ENCODE data around the gene CLK4. TPM values are rescaled to one million over a fixed set of nuclear protein-coding genes. Genes with fewer than 3 reads are reported as not detected.

Gene CLK4
- total and polyA plus RNA-seq, 4 donors: 11.6 to 39.5 (median 31.6) TPM

- intact Hi-C loops (cut with DNase I): no loop called here
- H3K27me3 ChIP-seq (ENCODE audit: control insufficient read depth in 1 of 2, insufficient read depth in 2 of 2, low read length in 1 of 2): no peaks in the 10 kb centered on the region
- 4% methylated on average over 75 to 92 of the region's 92 CpGs for WGBS, 2 donors
- no peak overlapping the region for H3K4me3 ChIP-seq (ENCODE audit: low read length in 2 of 2)
- DNase-seq (no peak), ATAC-seq (ENCODE audit: low FRiP score) (no peak)
- no peaks in the 10 kb centered on the region for H3K9me3 ChIP-seq (ENCODE audit: control insufficient read depth, low read length)
- no peaks in the 10 kb centered on the region for H3K36me3 ChIP-seq (ENCODE audit: control insufficient read depth in 1 of 2, insufficient read depth in 2 of 2, low read length in 1 of 2)
- no peaks in the 10 kb centered on the region for H3K4me1 ChIP-seq (ENCODE audit: control insufficient read depth in 1 of 2, insufficient read depth in 2 of 2, low read length in 2 of 2)
- no peak overlapping the region for H3K27ac ChIP-seq (ENCODE audit: low read depth in 1 of 2, low read length in 2 of 2)
Measured at GRCh38 chr5:178576591-178577351, 50.1 kb downstream of the CLK4 start.

- H3K27ac ChIP-seq (ENCODE audit: low read depth in 1 of 2, low read length in 2 of 2): no peak overlapping the region
- no peaks in the 10 kb centered on the region for H3K9me3 ChIP-seq (ENCODE audit: control insufficient read depth, low read length)
- H3K27me3 ChIP-seq (ENCODE audit: control insufficient read depth in 1 of 2, insufficient read depth in 2 of 2, low read length in 1 of 2): peaks cover 0 to 2% of the 10 kb centered on the region in 2 donors
- intact Hi-C loops (cut with DNase I): no loop called here
- DNase-seq (no peak), ATAC-seq (ENCODE audit: low FRiP score) (no peak)
- H3K36me3 ChIP-seq (ENCODE audit: control insufficient read depth in 1 of 2, insufficient read depth in 2 of 2, low read length in 1 of 2): no peaks in the 10 kb centered on the region
- 75% methylated on average over 7 of the region's 7 CpGs for WGBS, 2 donors
- H3K4me1 ChIP-seq (ENCODE audit: control insufficient read depth in 1 of 2, insufficient read depth in 2 of 2, low read length in 2 of 2): no peaks in the 10 kb centered on the region
- H3K4me3 ChIP-seq (ENCODE audit: low read length in 2 of 2): no peak overlapping the region
Measured at GRCh38 chr5:178573216-178573615, 53.6 kb downstream of the CLK4 start.

GRCh38 chr5:178572617-178573016 lies 54.2 kb downstream of the CLK4 start:
- Histone ChIP-seq H3K36me3 (ENCODE audit: control insufficient read depth in 1 of 2, insufficient read depth in 2 of 2, low read length in 1 of 2) (no peaks in the 10 kb centered on the region), H3K9me3 (ENCODE audit: control insufficient read depth, low read length) (no peaks in the 10 kb centered on the region), H3K4me1 (ENCODE audit: control insufficient read depth in 1 of 2, insufficient read depth in 2 of 2, low read length in 2 of 2) (no peaks in the 10 kb centered on the region), H3K4me3 (ENCODE audit: low read length in 2 of 2) (no peak overlapping the region), H3K27ac (ENCODE audit: low read depth in 1 of 2, low read length in 2 of 2) (no peak overlapping the region), H3K27me3 (ENCODE audit: control insufficient read depth in 1 of 2, insufficient read depth in 2 of 2, low read length in 1 of 2) (peaks cover 0 to 2% of the 10 kb centered on the region in 2 donors)
- no peak for DNase-seq
- ATAC-seq (ENCODE audit: low FRiP score): no peak
- intact Hi-C loops (cut with DNase I): no loop called here
- WGBS, 2 donors: 92 to 94% methylated on average over 4 of the region's 4 CpGs

GRCh38 chr5:178569485-178569884 lies 57.4 kb downstream of the CLK4 start:
- peaks cover 0 to 2% of the 10 kb centered on the region in 2 donors for H3K27me3 ChIP-seq (ENCODE audit: control insufficient read depth in 1 of 2, insufficient read depth in 2 of 2, low read length in 1 of 2)
- H3K4me3 ChIP-seq (ENCODE audit: low read length in 2 of 2): no peak overlapping the region
- no peaks in the 10 kb centered on the region for H3K9me3 ChIP-seq (ENCODE audit: control insufficient read depth, low read length)
- DNase-seq (no peak), ATAC-seq (ENCODE audit: low FRiP score) (no peak)
- H3K27ac ChIP-seq (ENCODE audit: low read depth in 1 of 2, low read length in 2 of 2): no peak overlapping the region
- no peaks in the 10 kb centered on the region for H3K36me3 ChIP-seq (ENCODE audit: control insufficient read depth in 1 of 2, insufficient read depth in 2 of 2, low read length in 1 of 2)
- intact Hi-C loops (cut with DNase I): no loop called here
- 61 to 76% methylated on average over 2 of the region's 2 CpGs for WGBS, 2 donors
- no peaks in the 10 kb centered on the region for H3K4me1 ChIP-seq (ENCODE audit: control insufficient read depth in 1 of 2, insufficient read depth in 2 of 2, low read length in 2 of 2)

GRCh38 chr5:178564811-178565550 lies 61.9 kb downstream of the CLK4 start:
- no peaks in the 10 kb centered on the region for H3K36me3 ChIP-seq (ENCODE audit: control insufficient read depth in 1 of 2, insufficient read depth in 2 of 2, low read length in 1 of 2)
- H3K27me3 ChIP-seq (ENCODE audit: control insufficient read depth in 1 of 2, insufficient read depth in 2 of 2, low read length in 1 of 2): peaks cover 0 to 2% of the 10 kb centered on the region in 2 donors
- DNase-seq: no peak
- H3K4me3 ChIP-seq (ENCODE audit: low read length in 2 of 2): no peak overlapping the region
- 61 to 67% methylated on average over 12 of the region's 12 CpGs for WGBS, 2 donors
- H3K9me3 ChIP-seq (ENCODE audit: control insufficient read depth, low read length): peaks cover 2% of the 10 kb centered on the region
- intact Hi-C loops (cut with DNase I): no loop called here
- H3K4me1 ChIP-seq (ENCODE audit: control insufficient read depth in 1 of 2, insufficient read depth in 2 of 2, low read length in 2 of 2): no peaks in the 10 kb centered on the region
- no peak overlapping the region for H3K27ac ChIP-seq (ENCODE audit: low read depth in 1 of 2, low read length in 2 of 2)
- ATAC-seq (ENCODE audit: low FRiP score): no peak

- Histone ChIP-seq H3K36me3 (ENCODE audit: control insufficient read depth in 1 of 2, insufficient read depth in 2 of 2, low read length in 1 of 2) (no peaks in the 10 kb centered on the region), H3K27me3 (ENCODE audit: control insufficient read depth in 1 of 2, insufficient read depth in 2 of 2, low read length in 1 of 2) (peaks cover 0 to 2% of the 10 kb centered on the region in 2 donors), H3K4me1 (ENCODE audit: control insufficient read depth in 1 of 2, insufficient read depth in 2 of 2, low read length in 2 of 2) (no peaks in the 10 kb centered on the region), H3K9me3 (ENCODE audit: control insufficient read depth, low read length) (peaks cover 2% of the 10 kb centered on the region), H3K4me3 (ENCODE audit: low read length in 2 of 2) (no peak overlapping the region), H3K27ac (ENCODE audit: low read depth in 1 of 2, low read length in 2 of 2) (no peak overlapping the region)
- ATAC-seq (ENCODE audit: low FRiP score): no peak
- 45 to 50% methylated on average over 4 of the region's 4 CpGs for WGBS, 2 donors
- no peak for DNase-seq
- intact Hi-C loops (cut with DNase I): no loop called here
Measured at GRCh38 chr5:178564397-178564796, 62.5 kb downstream of the CLK4 start.

GRCh38 chr5:178563621-178564020 lies 63.2 kb downstream of the CLK4 start:
- WGBS, 2 donors: 92 to 93% methylated on average over 8 of the region's 8 CpGs

GRCh38 chr5:178561746-178562264 lies 65.0 kb downstream of the CLK4 start:
- Histone ChIP-seq H3K9me3 (ENCODE audit: control insufficient read depth, low read length) (peaks cover 2% of the 10 kb centered on the region), H3K36me3 (ENCODE audit: control insufficient read depth in 1 of 2, insufficient read depth in 2 of 2, low read length in 1 of 2) (no peaks in the 10 kb centered on the region), H3K27me3 (ENCODE audit: control insufficient read depth in 1 of 2, insufficient read depth in 2 of 2, low read length in 1 of 2) (no peaks in the 10 kb centered on the region), H3K27ac (ENCODE audit: low read depth in 1 of 2, low read length in 2 of 2) (no peak overlapping the region), H3K4me1 (ENCODE audit: control insufficient read depth in 1 of 2, insufficient read depth in 2 of 2, low read length in 2 of 2) (no peaks in the 10 kb centered on the region), H3K4me3 (ENCODE audit: low read length in 2 of 2) (no peak overlapping the region)
- intact Hi-C loops (cut with DNase I): no loop called here
- 80 to 82% methylated on average over 23 of the region's 23 CpGs for WGBS, 2 donors
- DNase-seq (no peak), ATAC-seq (ENCODE audit: low FRiP score) (no peak)

More at GRCh38 chr5:178563621-178564020, 63.2 kb downstream of the CLK4 start:
- DNase-seq: no peak
- H3K4me1 ChIP-seq (ENCODE audit: control insufficient read depth in 1 of 2, insufficient read depth in 2 of 2, low read length in 2 of 2): no peaks in the 10 kb centered on the region
- no peak for ATAC-seq (ENCODE audit: low FRiP score)
- H3K36me3 ChIP-seq (ENCODE audit: control insufficient read depth in 1 of 2, insufficient read depth in 2 of 2, low read length in 1 of 2): no peaks in the 10 kb centered on the region
- intact Hi-C loops (cut with DNase I): no loop called here
- H3K27me3 ChIP-seq (ENCODE audit: control insufficient read depth in 1 of 2, insufficient read depth in 2 of 2, low read length in 1 of 2): peaks cover 0 to 1% of the 10 kb centered on the region in 2 donors
- H3K9me3 ChIP-seq (ENCODE audit: control insufficient read depth, low read length): peaks cover 2% of the 10 kb centered on the region
- no peak overlapping the region for H3K27ac ChIP-seq (ENCODE audit: low read depth in 1 of 2, low read length in 2 of 2)
- H3K4me3 ChIP-seq (ENCODE audit: low read length in 2 of 2): no peak overlapping the region
